PFSK-1 (cell line): ENCODE measurements around the gene TPBGL.

Experiments used
- FOXP2 ChIP-seq: optimal IDR thresholded peaks from 2 replicates; pipeline ENCODE3; 2011; ENCODE audit warnings: borderline replicate concordance, control low read depth, inconsistent platforms; ENCODE audit not compliant: insufficient read depth; ENCODE audit errors: extremely low read length, extremely low read depth
- POLR2AphosphoS5 ChIP-seq: IDR thresholded peaks from 2 replicates; pipeline ENCODE4 v1.6.1; 2012; ENCODE audit warnings: low read depth, mild to moderate bottlenecking, control low read depth, low read length, moderate library complexity
- REST ChIP-seq, 2 experiments: IDR thresholded peaks; 2 replicates each; pipeline versions ENCODE4 v1.6.1 to v1.8.0; 2011 to 2012; ENCODE audit warnings: low read depth in 2 of 2, low read length in 2 of 2, control low read depth in 1 of 2, inconsistent platforms in 1 of 2, mild to moderate bottlenecking in 1 of 2, moderate library complexity in 1 of 2; ENCODE audit not compliant: insufficient read depth in 1 of 2
- SIN3A ChIP-seq: IDR thresholded peaks from 2 replicates; pipeline ENCODE4 v1.6.1; 2012; ENCODE audit warnings: mild to moderate bottlenecking, low read length, moderate library complexity, borderline replicate concordance; ENCODE audit not compliant: insufficient read depth
- TAF1 ChIP-seq: IDR thresholded peaks from 2 replicates; pipeline ENCODE4 v1.6.1; 2012; ENCODE audit warnings: low read length, control low read depth, borderline replicate concordance; ENCODE audit not compliant: insufficient read depth

TPBGL gene

GRCh38 chr11:75198278-75198973, 42.1 kb upstream of the TPBGL start:
- no peak for TF ChIP-seq POLR2AphosphoS5
- TF ChIP-seq FOXP2, result no peak

GRCh38 chr11:75199412-75199955, 41.1 kb upstream of the TPBGL start:
- TF ChIP-seq REST (IDR thresholded peaks at IDR 0.05; ENCODE audit: insufficient read depth in 1 of 2, low read depth in 2 of 2, low read length in 2 of 2), result no peak
- no peak for TF ChIP-seq POLR2AphosphoS5
- TF ChIP-seq SIN3A, result no peak
- TF ChIP-seq TAF1, result no peak
- TF ChIP-seq FOXP2, result no peak

- no peak for TF ChIP-seq SIN3A
- no peak for TF ChIP-seq TAF1
- no peak for TF ChIP-seq POLR2AphosphoS5
- no peak for TF ChIP-seq REST (IDR thresholded peaks at IDR 0.05; ENCODE audit: insufficient read depth in 1 of 2, low read depth in 2 of 2, low read length in 2 of 2)
- no peak for TF ChIP-seq FOXP2
These were observed 40.5 kb upstream of the TPBGL start for GRCh38 chr11:75200051-75200450.

GRCh38 chr11:75200531-75200930, 40.0 kb upstream of the TPBGL start:
- TF ChIP-seq TAF1, result no peak
- TF ChIP-seq POLR2AphosphoS5, result no peak
- TF ChIP-seq FOXP2, result no peak

- TF ChIP-seq TAF1 (no peak), SIN3A (no peak), REST (IDR thresholded peaks at IDR 0.05; ENCODE audit: insufficient read depth in 1 of 2, low read depth in 2 of 2, low read length in 2 of 2) (no peak), POLR2AphosphoS5 (no peak), FOXP2 (no peak)
These were observed 38.8 kb upstream of the TPBGL start for GRCh38 chr11:75201771-75202170.

- TF ChIP-seq TAF1, result no peak
- no peak for TF ChIP-seq SIN3A
- TF ChIP-seq FOXP2, result no peak
- no peak for TF ChIP-seq REST (IDR thresholded peaks at IDR 0.05; ENCODE audit: insufficient read depth in 1 of 2, low read depth in 2 of 2, low read length in 2 of 2)
- no peak for TF ChIP-seq POLR2AphosphoS5
These were observed 38.4 kb upstream of the TPBGL start for GRCh38 chr11:75202195-75202594.
